Parathyroid adenoma (tissue), 2 donors: ENCODE results near the gene ST6GALNAC5.
"Not testable (repeated sequence)": the region's sequence is repeated elsewhere in the genome, so short reads cannot be mapped to it uniquely, and the experiment has no call there.

Experiments used
- H2AFZ ChIP-seq: fragments of 300-600 bp; sonication (generic); one replicate; pipeline ENCODE4 v1.7.0; 2017; ENCODE audit warnings: antibody characterized with exemption, mild to moderate bottlenecking
- H3K27ac ChIP-seq: fragments of 300-600 bp; sonication (generic); one replicate; pipeline ENCODE4 v1.7.0; 2017
- H3K27me3 ChIP-seq: fragments of 300-600 bp; sonication (generic); one replicate; pipeline ENCODE4 v1.7.0; 2017; ENCODE audit warnings: low read length; ENCODE audit not compliant: control insufficient read depth, insufficient read depth
- H3K36me3 ChIP-seq: fragments of 300-600 bp; sonication (generic); one replicate; pipeline ENCODE4 v1.7.0; 2017; ENCODE audit warnings: low read length; ENCODE audit not compliant: control insufficient read depth, insufficient read depth
- H3K4me1 ChIP-seq: fragments of 300-600 bp; sonication (generic); one replicate; pipeline ENCODE4 v1.7.0; 2017; ENCODE audit warnings: control low read depth
- H3K4me2 ChIP-seq: fragments of 300-600 bp; sonication (generic); one replicate; pipeline ENCODE4 v1.7.0; 2017; ENCODE audit warnings: low read length
- H3K4me3 ChIP-seq: fragments of 300-600 bp; sonication (generic); one replicate; pipeline ENCODE4 v1.7.0; 2017; ENCODE audit warnings: low read depth, low read length
- H3K79me2 ChIP-seq: fragments of 300-600 bp; sonication (generic); one replicate; pipeline ENCODE4 v1.7.0; 2017; ENCODE audit warnings: control low read depth
- H3K9ac ChIP-seq: fragments of 300-600 bp; sonication (generic); one replicate; pipeline ENCODE4 v1.7.0; 2017; ENCODE audit warnings: mild to moderate bottlenecking
- H3K9me3 ChIP-seq: fragments of 300-600 bp; sonication (generic); one replicate; pipeline ENCODE4 v1.7.0; 2017; ENCODE audit warnings: low read length; ENCODE audit not compliant: control insufficient read depth
- TF ChIP-seq, protein P1 (sequence below): fragments of 300-600 bp; sonication (generic); IDR thresholded peaks from one replicate; pipeline ENCODE4 v1.7.0; 2017; ENCODE audit warnings: antibody characterized with exemption, mild to moderate bottlenecking
- donor health status: primary hyperparathyroidism.

Gene ST6GALNAC5

DNA sequence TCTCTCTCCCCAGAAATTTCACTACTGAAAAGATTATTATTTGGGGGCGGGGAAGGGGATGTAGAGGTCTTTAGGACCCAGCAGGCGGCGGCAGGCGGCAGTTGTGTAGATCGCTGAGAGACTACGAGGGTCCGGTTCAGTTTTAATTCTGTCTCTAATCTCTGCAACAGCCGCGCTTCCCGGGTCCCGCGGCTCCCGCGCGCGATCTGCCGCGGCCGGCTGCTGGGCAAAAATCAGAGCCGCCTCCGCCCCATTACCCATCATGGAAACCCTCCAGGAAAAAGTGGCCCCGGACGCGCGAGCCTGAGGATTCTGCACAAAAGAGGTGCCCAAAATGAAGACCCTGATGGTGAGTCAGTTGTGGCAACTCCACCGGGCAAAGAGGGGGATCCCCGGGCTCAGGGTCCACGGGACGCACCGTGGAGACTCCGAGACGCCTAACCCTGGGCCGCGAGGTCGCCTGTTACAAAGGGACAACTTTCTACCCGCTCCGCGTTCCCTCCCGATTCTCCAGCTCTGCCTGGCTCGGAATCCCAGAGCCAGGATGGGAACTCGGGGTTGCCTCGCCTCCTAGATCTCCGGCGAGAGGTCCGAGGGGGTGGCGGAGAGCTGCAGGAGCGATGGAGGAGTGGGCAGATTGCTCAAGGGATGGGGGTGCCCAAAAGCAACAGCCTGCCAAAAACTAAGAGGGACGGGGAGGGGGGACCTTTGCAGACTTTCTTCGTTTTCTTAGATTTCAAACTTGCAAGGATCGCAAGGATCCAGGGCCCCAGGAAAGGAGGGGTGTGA, at the start of gene ST6GALNAC5:
Gene ST6GALNAC5 (plus strand): TSS at position 139 of the 789 bp plus-strand sequence.
- Histone ChIP-seq H3K4me3 (peak within 1 kb of the TSS; percentile 49), H3K27me3 (peaks cover 7% of the 10 kb centered on the region), H3K79me2 (no peaks in the 10 kb centered on the region), H3K9ac (no peak within 1 kb of the TSS), H3K9me3 (no peaks in the 10 kb centered on the region), H3K4me2 (peak within 1 kb of the TSS; percentile 86), H3K4me1 (no peaks in the 10 kb centered on the region), H3K36me3 (no peaks in the 10 kb centered on the region), H3K27ac (no peak within 1 kb of the TSS), H2AFZ (peak within 1 kb of the TSS; percentile 56)
- TF ChIP-seq, protein P1, sequence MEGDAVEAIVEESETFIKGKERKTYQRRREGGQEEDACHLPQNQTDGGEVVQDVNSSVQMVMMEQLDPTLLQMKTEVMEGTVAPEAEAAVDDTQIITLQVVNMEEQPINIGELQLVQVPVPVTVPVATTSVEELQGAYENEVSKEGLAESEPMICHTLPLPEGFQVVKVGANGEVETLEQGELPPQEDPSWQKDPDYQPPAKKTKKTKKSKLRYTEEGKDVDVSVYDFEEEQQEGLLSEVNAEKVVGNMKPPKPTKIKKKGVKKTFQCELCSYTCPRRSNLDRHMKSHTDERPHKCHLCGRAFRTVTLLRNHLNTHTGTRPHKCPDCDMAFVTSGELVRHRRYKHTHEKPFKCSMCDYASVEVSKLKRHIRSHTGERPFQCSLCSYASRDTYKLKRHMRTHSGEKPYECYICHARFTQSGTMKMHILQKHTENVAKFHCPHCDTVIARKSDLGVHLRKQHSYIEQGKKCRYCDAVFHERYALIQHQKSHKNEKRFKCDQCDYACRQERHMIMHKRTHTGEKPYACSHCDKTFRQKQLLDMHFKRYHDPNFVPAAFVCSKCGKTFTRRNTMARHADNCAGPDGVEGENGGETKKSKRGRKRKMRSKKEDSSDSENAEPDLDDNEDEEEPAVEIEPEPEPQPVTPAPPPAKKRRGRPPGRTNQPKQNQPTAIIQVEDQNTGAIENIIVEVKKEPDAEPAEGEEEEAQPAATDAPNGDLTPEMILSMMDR = no peak

DNA sequence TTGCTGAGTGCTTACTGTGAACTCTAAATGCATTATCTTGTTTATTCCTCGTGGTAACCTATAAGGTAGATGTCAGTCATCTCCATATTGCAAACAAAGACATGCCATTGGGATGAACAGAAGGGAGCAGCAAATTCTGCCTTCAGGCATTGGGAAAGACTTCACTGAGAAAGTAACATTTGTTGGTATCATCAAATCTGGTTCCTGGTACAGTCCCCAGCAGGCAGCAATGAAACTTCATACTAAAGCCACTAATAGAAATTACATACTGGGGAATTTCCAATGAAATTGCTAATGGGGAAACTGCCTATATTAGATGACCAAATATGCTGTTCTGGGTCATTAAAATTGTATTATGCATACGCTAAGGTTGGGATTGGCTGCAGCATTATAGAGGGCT, 47.3 kb upstream of the ST6GALNAC5 start:
- no peaks in the 10 kb centered on the region for H3K79me2 ChIP-seq
- no peak overlapping the region for H3K9ac ChIP-seq
- H3K27me3 ChIP-seq = no peaks in the 10 kb centered on the region
- TF ChIP-seq, protein P1 = no peak
- no peaks in the 10 kb centered on the region for H3K4me1 ChIP-seq
- no peaks in the 10 kb centered on the region for H3K36me3 ChIP-seq
- no peaks in the 10 kb centered on the region for H3K9me3 ChIP-seq
- no peak overlapping the region for H2AFZ ChIP-seq
- no peak overlapping the region for H3K4me3 ChIP-seq
- no peak overlapping the region for H3K27ac ChIP-seq
- no peak overlapping the region for H3K4me2 ChIP-seq

DNA sequence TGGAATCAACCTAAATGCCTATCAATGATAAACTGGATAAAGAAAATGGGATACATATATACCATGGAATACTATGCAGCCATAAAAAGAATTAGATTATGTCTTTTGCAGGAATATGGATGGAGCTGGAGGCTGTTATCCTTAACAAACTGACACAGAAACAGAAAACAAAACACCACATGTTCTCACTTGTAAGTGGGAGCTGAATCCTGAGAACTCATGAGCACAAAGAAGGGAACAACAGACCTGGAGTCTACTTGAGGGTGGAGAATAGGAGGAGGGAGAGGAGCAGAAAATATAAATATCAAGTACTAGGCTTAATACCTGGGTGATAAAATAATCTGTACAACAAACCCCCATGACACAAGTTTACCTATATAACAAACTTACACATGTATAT, 44.3 kb upstream of the ST6GALNAC5 start:
- not testable (repeated sequence) for H3K36me3 ChIP-seq, H3K27ac ChIP-seq, H3K9ac ChIP-seq, H2AFZ ChIP-seq, H3K4me2 ChIP-seq, H3K4me1 ChIP-seq, H3K27me3 ChIP-seq, H3K79me2 ChIP-seq, H3K9me3 ChIP-seq, H3K4me3 ChIP-seq

DNA sequence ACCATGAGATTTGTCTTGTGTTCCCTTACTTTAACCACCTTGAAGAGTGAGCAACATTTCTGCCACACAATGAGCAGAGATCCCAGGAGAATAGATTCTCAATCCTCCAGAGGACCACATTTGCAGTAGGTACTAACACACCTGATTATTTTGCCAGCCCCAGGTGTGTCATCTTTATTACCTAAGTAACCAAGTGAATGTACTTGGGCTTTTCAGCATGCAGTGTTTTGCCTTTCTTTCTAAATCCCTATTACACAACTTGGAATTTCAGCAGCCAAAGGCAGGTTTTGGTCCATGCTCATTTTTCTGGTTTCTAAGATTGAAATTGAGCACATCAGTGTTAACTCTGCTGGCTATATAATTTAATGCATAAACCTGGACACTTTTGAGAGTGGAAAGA, 43.2 kb upstream of the ST6GALNAC5 start:
- H3K27me3 ChIP-seq = no peaks in the 10 kb centered on the region
- H3K4me1 ChIP-seq = no peaks in the 10 kb centered on the region
- H3K36me3 ChIP-seq = no peaks in the 10 kb centered on the region
- no peaks in the 10 kb centered on the region for H3K79me2 ChIP-seq
- H2AFZ ChIP-seq = no peak overlapping the region
- TF ChIP-seq, protein P1 = no peak
- H3K27ac ChIP-seq = no peak overlapping the region
- no peaks in the 10 kb centered on the region for H3K9me3 ChIP-seq
- H3K4me3 ChIP-seq = no peak overlapping the region
- H3K9ac ChIP-seq = no peak overlapping the region
- no peak overlapping the region for H3K4me2 ChIP-seq

DNA sequence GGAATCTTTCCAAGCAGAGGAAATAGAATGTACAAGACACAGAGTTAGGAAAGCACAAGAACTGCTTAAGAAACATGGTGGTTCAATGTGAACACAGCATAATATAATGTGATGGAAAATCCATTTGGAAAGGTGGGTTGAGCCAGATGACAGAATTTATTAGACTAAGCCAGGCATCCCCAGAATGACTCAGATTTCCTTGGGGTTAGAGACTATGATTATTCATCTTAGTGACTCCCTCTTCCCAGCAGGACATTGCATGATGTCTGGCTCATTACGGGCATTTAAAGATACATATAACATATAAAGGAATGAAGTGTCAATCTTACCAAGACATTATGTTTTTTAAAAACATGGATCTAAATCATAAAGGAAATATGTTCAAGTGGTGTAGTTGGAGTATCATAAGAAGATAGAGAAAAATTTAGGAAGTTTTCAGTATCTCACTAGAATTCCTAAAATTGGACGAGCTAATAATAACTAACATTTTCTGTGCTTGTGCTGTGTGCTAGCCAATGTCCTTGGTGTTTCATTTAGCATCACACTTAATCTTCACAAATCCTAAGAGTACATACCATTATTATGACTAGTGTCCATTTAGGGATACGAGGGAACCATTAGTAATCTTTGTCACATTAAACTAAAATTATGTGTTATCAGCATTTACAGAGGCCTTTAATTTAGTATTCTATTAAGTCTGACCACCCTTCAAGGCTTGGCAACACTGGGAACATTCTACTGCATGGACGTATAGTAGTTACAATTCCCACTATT, 41.0 kb upstream of the ST6GALNAC5 start:
- TF ChIP-seq, protein P1 = no peak
- H3K4me3 ChIP-seq = no peak overlapping the region
- no peaks in the 10 kb centered on the region for H3K36me3 ChIP-seq
- H3K27me3 ChIP-seq = no peaks in the 10 kb centered on the region
- no peaks in the 10 kb centered on the region for H3K79me2 ChIP-seq
- no peak overlapping the region for H3K9ac ChIP-seq
- no peak overlapping the region for H2AFZ ChIP-seq
- H3K9me3 ChIP-seq = no peaks in the 10 kb centered on the region
- H3K4me1 ChIP-seq = no peaks in the 10 kb centered on the region
- no peak overlapping the region for H3K27ac ChIP-seq
- H3K4me2 ChIP-seq = no peak overlapping the region
